K562 (cell line): ENCODE results near the gene EVA1A. TPM values are rescaled to one million over a fixed set of nuclear protein-coding genes. Genes with fewer than 3 reads are reported as not detected.
A peak's percentile ranks its signal among the peaks of the same experiment; 100 is the strongest.

ENCODE experiments used
- ATAC-seq: fragments of 200-7000 bp; cut with Tn5 transposase; 3 replicates; pipeline ENCODE4 v1.9.1; 2020; ENCODE audit warnings: moderate library complexity
- BruUV-seq: library from RNA; stranded (reverse); fragments of 400-500 nt; replicated peaks from 2 replicates; lab custom pipeline; 2021; lab: Mats Ljungman, UMichigan
- CTCF ChIA-PET: fragments of 300-600 bp; formaldehyde crosslinking; extraction: SDS; loops from one replicate; lab custom pipeline; 2021; ENCODE audit warnings: low intra/inter-chr PET ratio; lab: Yijun Ruan, JAX
- POLR2A ChIA-PET: fragments of 300-600, 350-650 bp; sonication (Branson Sonifier 250); formaldehyde crosslinking; extraction: SDS; loops from one replicate; lab custom pipeline; 2021; ENCODE audit warnings: antibody characterized with exemption, inconsistent platforms; lab: Yijun Ruan, JAX
- DNase-seq, 4 experiments: peaks; one replicate each; pipeline versions ENCODE4 v3.0.0 to v3.0.0-alpha.2; 2011 to 2018; ENCODE audit warnings: low spot score in 3 of 4, mixed read lengths in 3 of 4; ENCODE audit errors: extremely low read depth in 1 of 4
- FAIRE-seq: peaks from 2 replicates; lab custom pipeline; 2011; peaks lifted over from hg19 to GRCh38; lab: Jason Lieb, UNC
- H2AFZ ChIP-seq: 2 replicates; pipeline ENCODE4 v1.6.0; 2011; ENCODE audit warnings: low read depth, low read length, control low read depth, inconsistent platforms
- H3K27ac ChIP-seq: fragments of 200-600 bp; 3 replicates; pipeline ENCODE4 v1.8.0; 2011; ENCODE audit warnings: low read depth, mild to moderate bottlenecking, control low read depth, inconsistent platforms, low read length, moderate library complexity, mixed read lengths; ENCODE audit errors: extremely low read depth
- H3K27me3 ChIP-seq, 2 experiments: fragments of 300-600 bp in 1 of 2; 2 replicates in 1 of 2; 3 replicates in 1 of 2; pipeline versions ENCODE4 v1.6.0 to v1.8.0; 2011; ENCODE audit warnings: inconsistent platforms in 2 of 2, low read length in 2 of 2, mild to moderate bottlenecking in 1 of 2, mixed read lengths in 1 of 2, moderate library complexity in 1 of 2; ENCODE audit not compliant: control insufficient read depth in 2 of 2, insufficient read depth in 2 of 2
- H3K36me3 ChIP-seq: fragments of 300-600 bp; 3 replicates; pipeline ENCODE4 v1.8.0; 2011; ENCODE audit warnings: mild to moderate bottlenecking, low read length, inconsistent platforms; ENCODE audit not compliant: control insufficient read depth, insufficient read depth
- H3K4me1 ChIP-seq, 2 experiments: fragments of 200-600 bp in 1 of 2; replicated peaks in 1 of 2; 2 replicates in 1 of 2; 3 replicates in 1 of 2; pipeline versions ENCODE4 v1.5.1 to v1.8.0; 2011; ENCODE audit warnings: inconsistent platforms in 2 of 2, low read length in 2 of 2, mild to moderate bottlenecking in 1 of 2, mixed read lengths in 1 of 2, moderate library complexity in 1 of 2; ENCODE audit not compliant: control insufficient read depth in 2 of 2, insufficient read depth in 2 of 2
- H3K4me2 ChIP-seq: 2 replicates; pipeline ENCODE4 v1.6.1; 2011; ENCODE audit warnings: low read length, control low read depth, inconsistent platforms, mixed read lengths; ENCODE audit not compliant: insufficient read depth
- H3K4me3 ChIP-seq: fragments of 200-600 bp; sonication (generic), shearing (Covaris generic); 2 replicates; pipeline ENCODE4 v1.5.1; 2016; ENCODE audit warnings: control low read depth, inconsistent platforms
- H3K79me2 ChIP-seq: fragments of 200-600 bp; 3 replicates; pipeline ENCODE4 v1.8.0; 2011; ENCODE audit warnings: low read length, inconsistent platforms; ENCODE audit not compliant: control insufficient read depth, insufficient read depth
- H3K9ac ChIP-seq, 2 experiments: 2 replicates each; pipeline versions ENCODE4 v1.6.0 to v1.6.1; 2011; ENCODE audit warnings: low read depth in 2 of 2, low read length in 2 of 2, control low read depth in 1 of 2, inconsistent platforms in 1 of 2, mild to moderate bottlenecking in 1 of 2, mixed read lengths in 1 of 2; ENCODE audit not compliant: insufficient read depth in 1 of 2
- H3K9me1 ChIP-seq: one replicate; pipeline ENCODE4 v1.6.0; 2011; ENCODE audit warnings: inconsistent platforms, mild to moderate bottlenecking, low read length, moderate library complexity; ENCODE audit not compliant: control insufficient read depth, insufficient read depth
- H3K9me3 ChIP-seq: replicated peaks from 2 replicates; pipeline ENCODE4 v1.5.1; 2011; ENCODE audit warnings: low read depth, low read length, inconsistent platforms; ENCODE audit not compliant: control insufficient read depth, insufficient read depth
- H4K20me1 ChIP-seq: replicated peaks from 2 replicates; pipeline ENCODE4 v1.6.1; 2011; ENCODE audit warnings: low read length, inconsistent platforms, mixed read lengths; ENCODE audit not compliant: control insufficient read depth, insufficient read depth
- BHLHE40 ChIP-seq: IDR thresholded peaks from 2 replicates; pipeline ENCODE4 v1.6.1; 2011; ENCODE audit warnings: low read length, improper control_type of control experiment
- CC2D1A ChIP-seq: fragments of 450-650 bp; IDR thresholded peaks from 2 replicates; pipeline ENCODE4 v1.6.1; 2017; ENCODE audit warnings: mild to moderate bottlenecking
- HMG20A ChIP-seq: fragments of 450-650 bp; formaldehyde crosslinking; conservative IDR thresholded peaks from 2 replicates; pipeline ENCODE4 v1.4.0; 2020; ENCODE audit warnings: mild to moderate bottlenecking, mixed read lengths
- ID3 ChIP-seq, 2 experiments: fragments of 250-450 bp in 1 of 2; fragments of 450-650 bp in 1 of 2; sonication (Bioruptor Pico) in 1 of 2; IDR thresholded peaks; 2 replicates each; pipeline versions ENCODE4 v1.6.1 to v1.8.0; 2016 to 2021; ENCODE audit warnings: mild to moderate bottlenecking in 2 of 2, moderate library complexity in 2 of 2, missing compliant biosample characterization in 1 of 2, missing genetic modification characterization in 1 of 2
- REST ChIP-seq, 2 experiments: fragments of 450-650 bp; formaldehyde crosslinking in 1 of 2; IDR thresholded peaks; 2 replicates each; pipeline versions ENCODE4 v1.4.0 to v1.6.1; 2014 to 2020; ENCODE audit warnings: mild to moderate bottlenecking in 2 of 2, borderline replicate concordance in 1 of 2, low read depth in 1 of 2
- STAT5B ChIP-seq: fragments of 250-450 bp; sonication (Bioruptor Pico); IDR thresholded peaks from 2 replicates; pipeline ENCODE4 v1.8.0; 2021; ENCODE audit warnings: mild to moderate bottlenecking, inconsistent platforms
- TOE1 ChIP-seq, 2 experiments: fragments of 450-650 bp in 1 of 2; sonication (generic) in 1 of 2; formaldehyde crosslinking in 1 of 2; IDR thresholded peaks; 2 replicates each; pipeline versions ENCODE4 v1.7.1 to v1.8.0; 2016 to 2022; ENCODE audit warnings: borderline replicate concordance in 2 of 2, mild to moderate bottlenecking in 2 of 2, antibody characterized with exemption in 1 of 2, inconsistent platforms in 1 of 2, low read depth in 1 of 2, missing genetic modification reagents in 1 of 2, moderate library complexity in 1 of 2
- ZNF639 ChIP-seq, 2 experiments: fragments of 200-800 bp in 1 of 2; sonication (Bioruptor generic) in 1 of 2; sonication (generic) in 1 of 2; formaldehyde crosslinking in 1 of 2; IDR thresholded peaks in 1 of 2; conservative IDR thresholded peaks in 1 of 2; 2 replicates each; pipeline versions ENCODE4 v1.5.0 to v1.6.1; 2016 to 2020; ENCODE audit warnings: missing compliant biosample characterization in 1 of 2, missing genetic modification characterization in 1 of 2, missing genetic modification reagents in 1 of 2
- ZNF717 ChIP-seq: fragments of 250-450 bp; sonication (Bioruptor Pico); IDR thresholded peaks from 2 replicates; pipeline ENCODE4 v1.5.0; 2021
- WGBS: fragments of 100-300 bp; shearing (Covaris generic); methylation state at CpG from one replicate; pipeline ENCODE4 v1.1.6; 2016; ENCODE audit warnings: low coverage, mixed read lengths; ENCODE audit not compliant: insufficient coverage; ENCODE audit errors: missing lambda C conversion rate; 5-methylcytosine and 5-hydroxymethylcytosine counted together
- in situ Hi-C: fragments of 300-500 bp; cut with MboI; formaldehyde crosslinking; loops from 4 replicates; pipeline ENCODE4 v1.15.0; 2018; ENCODE audit warnings: inconsistent platforms, mixed read lengths
- intact Hi-C: fragments of 100-400 bp; cut with micrococcal nuclease; formaldehyde crosslinking; loops from 2 replicates; pipeline ENCODE4 v1.14.2; 2022
- polyA plus RNA-seq, 8 experiments: library from polyadenylated mRNA; depleted of rRNA in 4 of 8; stranded (reverse) in 5 of 8; unstranded in 3 of 8; fragments of >200 nt; fragmentation: Nextera tagmentation in 2 of 8; fragmentation: Illumina TruSeq in 1 of 8; extraction: Ambion mirVana in 2 of 8; extraction: Trizol in 1 of 8; gene quantifications; 2 replicates each; pipeline versions ENCODE4 v1.2.1 to v1.2.3, GENCODE V29; 2011 to 2014; ENCODE audit warnings: inconsistent platforms in 1 of 8, missing spikeins in 1 of 8
- total RNA-seq, 7 experiments: library from RNA; depleted of rRNA in 6 of 7; stranded (reverse); fragments of >200 nt in 6 of 7; fragmentation: Illumina TruSeq in 2 of 7; extraction: Trizol in 2 of 7; gene quantifications; 2 replicates each; pipeline versions ENCODE4 v1.2.1 to v1.2.3, GENCODE V29; 2011 to 2021; ENCODE audit warnings: low replicate concordance in 1 of 7

EVA1A gene
- total and polyA plus RNA-seq, 9 of the 15 experiments (the other 6 are each of a cell fraction or from before 2014, with no cell fraction given) = not detected

- CTCF ChIA-PET = interaction anchor here (0.6 to 2.8 kb wide), 3 partner anchors 144 to 1135 kb away, joined by 3 to 11 read pairs (median 7); no protein-coding TSS in a partner anchor
- in situ Hi-C loops = loop anchor here (10.0 kb wide), 1 partner anchor 140 kb away; no protein-coding TSS in a partner anchor
- H2AFZ ChIP-seq = no peak overlapping the region
- TF ChIP-seq TOE1 (IDR thresholded peaks at IDR 0.05; ENCODE audit: borderline replicate concordance) (no peak), TOE1 (CRISPR knock-in tag; IDR thresholded peaks at IDR 0.05; ENCODE audit: borderline replicate concordance, low read depth) (no peak), ZNF639 (CRISPR knock-in tag; conservative IDR thresholded peaks at IDR 0.05 in 1 of 2, IDR thresholded peaks at IDR 0.05 in 1 of 2) (no peak), REST (IDR thresholded peaks at IDR 0.05; ENCODE audit: borderline replicate concordance) (peak; percentile 3; the same call in 1 of the 2 replicates), REST (CRISPR knock-in tag; IDR thresholded peaks at IDR 0.05; ENCODE audit: low read depth) (no peak), ID3 (CRISPR knock-in tag; IDR thresholded peaks at IDR 0.05) (no peak), ID3 (tag; IDR thresholded peaks at IDR 0.05) (no peak), STAT5B (CRISPR knock-in tag) (no peak), BHLHE40 (no peak), HMG20A (no peak), CC2D1A (no peak), ZNF717 (CRISPR knock-in tag) (no peak)
Observed at GRCh38 chr2:75464348-75464946, 96.3 kb downstream of the EVA1A start.

More at GRCh38 chr2:75464348-75464946, 96.3 kb downstream of the EVA1A start:
- no peaks in the 10 kb centered on the region for H4K20me1 ChIP-seq
- no peak overlapping the region for H3K27ac ChIP-seq
- H3K4me1 ChIP-seq = no peaks in the 10 kb centered on the region
- no peaks in the 10 kb centered on the region for H3K36me3 ChIP-seq
- WGBS = 2% methylated on average over 4 of the region's 4 CpGs
- H3K79me2 ChIP-seq = no peaks in the 10 kb centered on the region
- no peak for ATAC-seq
- peak in 3 of 4 experiments; percentile 1 to 18 (median 8) for DNase-seq
- FAIRE-seq = no peak
- BruUV-seq = no TSS peak
- H3K4me3 ChIP-seq = no peak overlapping the region
- intact Hi-C loops = loop anchor here (2.0 kb wide), 1 partner anchor 144 kb away; no protein-coding TSS in a partner anchor
- H3K27me3 ChIP-seq = no peaks in the 10 kb centered on the region
- H3K9ac ChIP-seq = no peak overlapping the region
- H3K9me1 ChIP-seq = no peaks in the 10 kb centered on the region
- no peaks in the 10 kb centered on the region for H3K9me3 ChIP-seq
- POLR2A ChIA-PET = no interaction called here
- no peak overlapping the region for H3K4me2 ChIP-seq
